Loucy (cell line): ENCODE results near the gene TMEM233.

Experiments used
- H2AFZ ChIP-seq: fragments of 200-600 bp; sonication (generic); 2 replicates; pipeline ENCODE4 v1.6.0; 2016; ENCODE audit warnings: antibody characterized with exemption, mild to moderate bottlenecking, low read length, moderate library complexity
- H3F3A ChIP-seq: fragments of 200-600 bp; 2 replicates; pipeline ENCODE4 v1.6.0; 2016; ENCODE audit warnings: antibody characterized with exemption, low read depth, mild to moderate bottlenecking
- H3K27me3 ChIP-seq: fragments of 200-600 bp; sonication (generic); 2 replicates; pipeline ENCODE4 v1.6.1; 2014; ENCODE audit warnings: low read length, mild to moderate bottlenecking; ENCODE audit not compliant: insufficient read depth, poor library complexity, severe bottlenecking
- H3K36me3 ChIP-seq: fragments of 200-600 bp; sonication (generic); 2 replicates; pipeline ENCODE4 v1.6.1; 2016; ENCODE audit warnings: low read length; ENCODE audit not compliant: insufficient read depth
- H3K4me1 ChIP-seq: fragments of 200-600 bp; sonication (generic); 2 replicates; pipeline ENCODE4 v1.5.1; 2014; ENCODE audit warnings: low read length, mild to moderate bottlenecking; ENCODE audit not compliant: insufficient read depth, poor library complexity, severe bottlenecking
- H3K4me2 ChIP-seq: fragments of 200-600 bp; sonication (generic); 2 replicates; pipeline ENCODE4 v1.6.0; 2014; ENCODE audit warnings: antibody characterized with exemption, low read length, low read depth, mild to moderate bottlenecking; ENCODE audit not compliant: poor library complexity, severe bottlenecking
- H3K4me3 ChIP-seq: fragments of 200-600 bp; sonication (generic); 2 replicates; pipeline ENCODE4 v1.5.1; 2014; ENCODE audit warnings: low read length, mild to moderate bottlenecking, mixed read lengths; ENCODE audit not compliant: poor library complexity, severe bottlenecking
- H3K79me2 ChIP-seq: fragments of 200-600 bp; sonication (generic); 2 replicates; pipeline ENCODE4 v1.6.1; 2014; ENCODE audit warnings: low read length; ENCODE audit not compliant: insufficient read depth
- H3K9ac ChIP-seq: fragments of 200-600 bp; sonication (generic); 2 replicates; pipeline ENCODE4 v1.6.0; 2014; ENCODE audit warnings: mild to moderate bottlenecking, low read depth, low read length, moderate library complexity; ENCODE audit not compliant: poor library complexity, severe bottlenecking
- H3K9me2 ChIP-seq: fragments of 200-600 bp; sonication (generic); replicated peaks from 2 replicates; pipeline ENCODE4 v1.6.1; 2016; ENCODE audit warnings: low read depth, low read length, mixed read lengths
- H3K9me3 ChIP-seq: fragments of 200-600 bp; sonication (generic); 2 replicates; pipeline ENCODE4 v1.6.1; 2014; ENCODE audit warnings: mild to moderate bottlenecking, antibody characterized with exemption, low read length, low read depth; ENCODE audit not compliant: insufficient read depth
- H4K20me1 ChIP-seq: fragments of 200-600 bp; sonication (generic); 2 replicates; pipeline ENCODE4 v1.6.0; 2014; ENCODE audit warnings: antibody characterized with exemption, low read length, mild to moderate bottlenecking; ENCODE audit not compliant: insufficient read depth, poor library complexity, severe bottlenecking
- CTCF ChIP-seq: fragments of 200-600 bp; sonication (generic); conservative IDR thresholded peaks from 2 replicates; pipeline ENCODE4 v1.5.1; 2014; ENCODE audit warnings: mild to moderate bottlenecking, antibody characterized with exemption, low read length
- EZH2phosphoT487 ChIP-seq: fragments of 200-600 bp; IDR thresholded peaks from 2 replicates; pipeline ENCODE4 v1.6.1; 2018; ENCODE audit warnings: antibody characterized with exemption, mild to moderate bottlenecking, moderate library complexity, borderline replicate concordance

The TMEM233 gene

GRCh38 chr12:119593578-119594398, at the start of gene TMEM233:
TSS of gene TMEM233 (plus strand) at chr12:119593774. CDS start at chr12:119593849, 75 bp downstream.
- Histone ChIP-seq H3F3A (no peaks in the 10 kb centered on the region), H2AFZ (no peak within 1 kb of the TSS)

GRCh38 chr12:119544765-119545625, 48.6 kb upstream of the TMEM233 start:
- Histone ChIP-seq H3K36me3 (no peaks in the 10 kb centered on the region), H3K4me3 (no peak overlapping the region), H3K79me2 (no peaks in the 10 kb centered on the region), H4K20me1 (no peaks in the 10 kb centered on the region), H3K9ac (no peak overlapping the region), H3F3A (no peaks in the 10 kb centered on the region), H2AFZ (0 out of 2 replicates have a peak overlapping the region, but pooled peaks have one; percentile 26), H3K4me1 (no peaks in the 10 kb centered on the region), H3K9me2 (no peaks in the 10 kb centered on the region), H3K4me2 (no peak overlapping the region), H3K27me3 (no peaks in the 10 kb centered on the region), H3K9me3 (no peaks in the 10 kb centered on the region)
- TF ChIP-seq EZH2phosphoT487 (no peak), CTCF (peak; percentile 88)

More at GRCh38 chr12:119593578-119594398, at the start of gene TMEM233:
- Histone ChIP-seq H3K9me2 (no peaks in the 10 kb centered on the region), H3K36me3 (no peaks in the 10 kb centered on the region), H3K4me1 (no peaks in the 10 kb centered on the region), H4K20me1 (no peaks in the 10 kb centered on the region), H3K9ac (no peak within 1 kb of the TSS), H3K79me2 (no peaks in the 10 kb centered on the region), H3K4me3 (no peak within 1 kb of the TSS), H3K4me2 (no peak within 1 kb of the TSS), H3K9me3 (no peaks in the 10 kb centered on the region), H3K27me3 (no peaks in the 10 kb centered on the region)
- TF ChIP-seq CTCF, result no peak
- TF ChIP-seq EZH2phosphoT487, result no peak

GRCh38 chr12:119546340-119546739, 47.2 kb upstream of the TMEM233 start:
- H3K79me2 ChIP-seq, result no peaks in the 10 kb centered on the region
- no peaks in the 10 kb centered on the region for H3K36me3 ChIP-seq
- H3K4me3 ChIP-seq, result no peak overlapping the region
- H3K4me1 ChIP-seq, result no peaks in the 10 kb centered on the region
- no peaks in the 10 kb centered on the region for H3K9me2 ChIP-seq
- no peak overlapping the region for H3K4me2 ChIP-seq
- no peak overlapping the region for H2AFZ ChIP-seq
- TF ChIP-seq CTCF, result no peak
- TF ChIP-seq EZH2phosphoT487, result no peak
- no peaks in the 10 kb centered on the region for H3K27me3 ChIP-seq
- H3K9ac ChIP-seq, result no peak overlapping the region
- no peaks in the 10 kb centered on the region for H4K20me1 ChIP-seq
- H3K9me3 ChIP-seq, result no peaks in the 10 kb centered on the region
- no peaks in the 10 kb centered on the region for H3F3A ChIP-seq
